H1 (cell line): Measurements from ENCODE around the gene CTBP2. TPM values are rescaled to one million over a fixed set of nuclear protein-coding genes. Genes with fewer than 3 reads are reported as not detected.

Source experiments
- CTCF ChIA-PET: fragments of 300-600 bp; sonication (Branson Sonifier 250); formaldehyde crosslinking; loops from one replicate; lab custom pipeline; 2021; ENCODE audit not compliant: partially characterized antibody; lab: Charles Lee
- POLR2A ChIA-PET: fragments of 300-600 bp; sonication (Branson Sonifier 250); formaldehyde crosslinking; loops from one replicate; lab custom pipeline; 2021; ENCODE audit warnings: inconsistent platforms; ENCODE audit not compliant: partially characterized antibody; lab: Charles Lee
- DNase-seq, 2 experiments: peaks; one replicate each; pipeline versions ENCODE4 v3.0.0 to v3.0.0-alpha.2; 2010 to 2022; ENCODE audit warnings: low spot score in 2 of 2, low read depth in 1 of 2, mixed read lengths in 1 of 2
- FAIRE-seq: peaks from 2 replicates; lab custom pipeline; 2011; peaks lifted over from hg19 to GRCh38; lab: Jason Lieb, UNC
- H2AFZ ChIP-seq: 2 replicates; pipeline ENCODE4 v1.8.1; 2012; ENCODE audit warnings: low read length, inconsistent platforms
- H2AK5ac ChIP-seq: 2 replicates; pipeline ENCODE4 v1.6.1; 2013; ENCODE audit warnings: low read depth, low read length
- H2BK120ac ChIP-seq: replicated peaks from 2 replicates; pipeline ENCODE3; 2013; ENCODE audit warnings: low read depth, low read length, inconsistent platforms
- H2BK12ac ChIP-seq: 2 replicates; pipeline ENCODE4 v1.6.1; 2013; ENCODE audit warnings: low read depth, low read length
- H2BK15ac ChIP-seq: 2 replicates; pipeline ENCODE4 v1.6.1; 2013; ENCODE audit warnings: low read length
- H2BK20ac ChIP-seq: 2 replicates; pipeline ENCODE4 v1.6.1; 2013; ENCODE audit warnings: low read length
- H2BK5ac ChIP-seq: 2 replicates; pipeline ENCODE4 v1.6.1; 2013; ENCODE audit warnings: low read depth, low read length
- H3K14ac ChIP-seq: 2 replicates; pipeline ENCODE4 v1.6.1; 2013; ENCODE audit warnings: inconsistent platforms; ENCODE audit not compliant: insufficient read length
- H3K18ac ChIP-seq: 2 replicates; pipeline ENCODE4 v1.6.1; 2013; ENCODE audit warnings: low read length; ENCODE audit errors: extremely low read depth
- H3K23ac ChIP-seq: 2 replicates; pipeline ENCODE4 v1.6.1; 2013; ENCODE audit warnings: inconsistent platforms; ENCODE audit not compliant: insufficient read length
- H3K23me2 ChIP-seq: 2 replicates; pipeline ENCODE4 v1.6.1; 2013; ENCODE audit warnings: low read depth, low read length
- H3K27ac ChIP-seq: 2 replicates; pipeline ENCODE4 v1.6.1; 2011; ENCODE audit warnings: low read depth, low read length, inconsistent platforms
- H3K27me3 ChIP-seq, 4 experiments: replicated peaks in 1 of 4; 1 replicate in 1 of 4; 2 replicates in 3 of 4; pipeline versions ENCODE4 v1.6.1 to v1.8.1; 2011 to 2013; ENCODE audit warnings: low read length in 3 of 4, mild to moderate bottlenecking in 3 of 4, inconsistent platforms in 2 of 4, mixed read lengths in 2 of 4, moderate library complexity in 1 of 4; ENCODE audit not compliant: control insufficient read depth in 3 of 4, insufficient read depth in 3 of 4; ENCODE audit errors: extremely low read depth in 1 of 4
- H3K36me3 ChIP-seq, 4 experiments: 2 replicates each; pipeline versions ENCODE4 v1.6.1 to v1.8.1; 2011 to 2013; ENCODE audit warnings: mild to moderate bottlenecking in 4 of 4, low read length in 3 of 4, moderate library complexity in 2 of 4, control low read depth in 1 of 4, inconsistent platforms in 1 of 4; ENCODE audit not compliant: insufficient read depth in 4 of 4, control insufficient read depth in 2 of 4
- H3K4ac ChIP-seq: replicated peaks from 2 replicates; pipeline ENCODE3; 2013; ENCODE audit warnings: low read length, low read depth, mixed read lengths, inconsistent platforms; ENCODE audit not compliant: insufficient read length
- H3K4me1 ChIP-seq, 4 experiments: replicated peaks in 1 of 4; 1 replicate in 1 of 4; 2 replicates in 3 of 4; pipeline versions ENCODE4 v1.6.1 to v1.8.1; 2011 to 2013; ENCODE audit warnings: low read length in 3 of 4, inconsistent platforms in 2 of 4, mixed read lengths in 1 of 4; ENCODE audit not compliant: insufficient read depth in 4 of 4, control insufficient read depth in 3 of 4
- H3K4me2 ChIP-seq, 2 experiments: 2 replicates each; pipeline versions ENCODE4 v1.6.1 to v1.8.1; 2011 to 2013; ENCODE audit warnings: low read depth in 2 of 2, low read length in 2 of 2, control low read depth in 1 of 2, inconsistent platforms in 1 of 2, mild to moderate bottlenecking in 1 of 2; ENCODE audit not compliant: insufficient read depth in 1 of 2
- H3K4me3 ChIP-seq, 4 experiments: fragments of 200-600, 300-600 bp in 1 of 4; sonication (generic), shearing (Covaris generic), sonication (Bioruptor Twin) in 1 of 4; 2 replicates each; pipeline versions ENCODE4 v1.5.1 to v1.8.1; 2011 to 2016; ENCODE audit warnings: low read length in 4 of 4, low read depth in 3 of 4, control low read depth in 2 of 4, inconsistent platforms in 2 of 4, mild to moderate bottlenecking in 2 of 4, mixed read lengths in 1 of 4, moderate library complexity in 1 of 4; ENCODE audit not compliant: insufficient read depth in 2 of 4; ENCODE audit errors: extremely low read depth in 1 of 4
- H3K56ac ChIP-seq: replicated peaks from 2 replicates; pipeline ENCODE3; 2013; ENCODE audit warnings: low read depth, mild to moderate bottlenecking, mixed read lengths, low read length, inconsistent platforms; ENCODE audit not compliant: insufficient read length
- H3K79me1 ChIP-seq: 2 replicates; pipeline ENCODE4 v1.6.1; 2013; ENCODE audit warnings: low read depth, low read length, control low read depth
- H3K79me2 ChIP-seq, 2 experiments: 2 replicates each; pipeline versions ENCODE4 v1.6.1 to v1.8.1; 2012 to 2013; ENCODE audit warnings: low read length in 2 of 2, mild to moderate bottlenecking in 2 of 2, inconsistent platforms in 1 of 2; ENCODE audit not compliant: insufficient read depth in 2 of 2, control insufficient read depth in 1 of 2
- H3K9ac ChIP-seq, 4 experiments: replicated peaks in 1 of 4; 1 replicate in 1 of 4; 2 replicates in 3 of 4; pipeline versions ENCODE4 v1.6.1 to v1.8.1; 2011 to 2013; ENCODE audit warnings: low read depth in 3 of 4, low read length in 3 of 4, control low read depth in 2 of 4, mild to moderate bottlenecking in 2 of 4, moderate library complexity in 2 of 4, inconsistent platforms in 1 of 4; ENCODE audit errors: extremely low read depth in 1 of 4
- H3K9me3 ChIP-seq, 2 experiments: 2 replicates each; pipeline versions ENCODE4 v1.6.1 to v1.8.1; 2012 to 2013; ENCODE audit warnings: mild to moderate bottlenecking in 2 of 2, moderate library complexity in 2 of 2, control low read depth in 1 of 2, inconsistent platforms in 1 of 2, low read depth in 1 of 2, low read length in 1 of 2, mixed read lengths in 1 of 2; ENCODE audit not compliant: insufficient read depth in 2 of 2
- H4K20me1 ChIP-seq, 2 experiments: replicated peaks in 1 of 2; 2 replicates each; pipeline versions ENCODE3 to v1.8.1; 2011 to 2013; ENCODE audit warnings: inconsistent platforms in 2 of 2, low read length in 2 of 2, mild to moderate bottlenecking in 1 of 2; ENCODE audit not compliant: insufficient read depth in 2 of 2, control insufficient read depth in 1 of 2
- H4K5ac ChIP-seq: 2 replicates; pipeline ENCODE4 v1.6.1; 2013; ENCODE audit warnings: low read length, low read depth, mixed read lengths, inconsistent platforms; ENCODE audit not compliant: insufficient read length
- H4K8ac ChIP-seq: 2 replicates; pipeline ENCODE4 v1.8.0; 2013; ENCODE audit warnings: mild to moderate bottlenecking, moderate library complexity, low read length, inconsistent platforms; ENCODE audit not compliant: insufficient read depth; ENCODE audit errors: extremely low read depth
- H4K91ac ChIP-seq: replicated peaks from 2 replicates; pipeline ENCODE3; 2013; ENCODE audit warnings: low read length, mixed read lengths, inconsistent platforms; ENCODE audit not compliant: insufficient read length
- CHD2 ChIP-seq: IDR thresholded peaks from 2 replicates; pipeline ENCODE4 v1.6.1; 2012; ENCODE audit warnings: low read length, improper control_type of control experiment
- WGBS, 2 experiments: shearing (Covaris generic) in 1 of 2; methylation state at CpG; one replicate each; pipeline versions ENCODE4 v1.1.6 to v1.1.7; 2013 to 2015; ENCODE audit warnings: low lambda C conversion rate in 2 of 2, mixed read lengths in 2 of 2, inconsistent platforms in 1 of 2, low coverage in 1 of 2, missing lambda C conversion rate in 1 of 2; ENCODE audit not compliant: insufficient replicate concordance in 2 of 2, insufficient coverage in 1 of 2, insufficient read length in 1 of 2; ENCODE audit errors: extremely low coverage in 1 of 2, missing lambda C conversion rate in 1 of 2; 5-methylcytosine and 5-hydroxymethylcytosine counted together
- polyA plus RNA-seq, 7 experiments: library from polyadenylated mRNA; depleted of rRNA in 3 of 7; stranded (reverse) in 5 of 7; unstranded in 2 of 7; fragments of >200 nt in 5 of 7; fragments of 200-250 nt in 2 of 7; gene quantifications; 1 replicate in 5 of 7; 2 replicates in 1 of 7; 4 replicates in 1 of 7; pipeline versions ENCODE4 v1.2.1 to v1.2.3, GENCODE V29; 2011 to 2013; ENCODE audit warnings: missing spikeins in 2 of 7, mixed read lengths in 2 of 7
- total RNA-seq: library from RNA; stranded (reverse); fragmentation: NEBNext Ultra II Directional; extraction: Animal tissue kit (Norgen Biotek cat#: 25700); gene quantifications from 2 replicates; pipeline ENCODE4 v1.2.1, GENCODE V29; 2021

CTBP2 gene
- total and polyA plus RNA-seq, 2 of the 8 experiments (the other 6 are each of a cell fraction or from before 2014, with no cell fraction given): 208 to 221 TPM

GRCh38 chr10:125169915-125170314 lies 9.6 kb upstream of the CTBP2 start:
- H2BK15ac ChIP-seq: no peak overlapping the region
- no peak overlapping the region for H2BK120ac ChIP-seq
- H4K5ac ChIP-seq: no peak overlapping the region
- no peaks in the 10 kb centered on the region for H3K9me3 ChIP-seq
- no peak for DNase-seq
- H3K56ac ChIP-seq: no peak overlapping the region
- WGBS, 2 experiments: 87% methylated on average over 5 of the region's 5 CpGs; no CpG with 5 or more reads in 1 of the 2 experiments
- no peak overlapping the region for H3K4me3 ChIP-seq
- H3K23me2 ChIP-seq: no peaks in the 10 kb centered on the region
- no peak overlapping the region for H2BK12ac ChIP-seq
- no peak overlapping the region for H3K9ac ChIP-seq
- H2BK20ac ChIP-seq: no peak overlapping the region
- H2AFZ ChIP-seq: no peak overlapping the region
- POLR2A ChIA-PET: no interaction called here
- no peaks in the 10 kb centered on the region for H3K4me1 ChIP-seq
- no peak overlapping the region for H3K4me2 ChIP-seq
- H3K23ac ChIP-seq: no peak overlapping the region
- no peak overlapping the region for H3K27ac ChIP-seq
- no peaks in the 10 kb centered on the region for H3K79me1 ChIP-seq
- no peak overlapping the region for H3K14ac ChIP-seq
- H4K20me1 ChIP-seq: peaks cover 0 to 2% of the 10 kb centered on the region in 2 experiments
- no peak overlapping the region for H4K91ac ChIP-seq
- H2AK5ac ChIP-seq: no peak overlapping the region
- CTCF ChIA-PET: interaction anchor here (0.7 to 1.4 kb wide), 2 partner anchors 13 to 33 kb away, joined by 5 to 6 read pairs; no protein-coding TSS in a partner anchor
- H3K18ac ChIP-seq: no peak overlapping the region
- no peaks in the 10 kb centered on the region for H3K27me3 ChIP-seq
- H3K36me3 ChIP-seq: no peaks in the 10 kb centered on the region
- TF ChIP-seq CHD2: no peak
- TF ChIP-seq, all 59 proteins: peak for 0
- H3K4ac ChIP-seq: no peak overlapping the region
- H3K79me2 ChIP-seq: no peaks in the 10 kb centered on the region
- FAIRE-seq: no peak
- no peak overlapping the region for H2BK5ac ChIP-seq
- H4K8ac ChIP-seq: no peak overlapping the region
